ENCODE data around the gene RPL11.

DNA sequence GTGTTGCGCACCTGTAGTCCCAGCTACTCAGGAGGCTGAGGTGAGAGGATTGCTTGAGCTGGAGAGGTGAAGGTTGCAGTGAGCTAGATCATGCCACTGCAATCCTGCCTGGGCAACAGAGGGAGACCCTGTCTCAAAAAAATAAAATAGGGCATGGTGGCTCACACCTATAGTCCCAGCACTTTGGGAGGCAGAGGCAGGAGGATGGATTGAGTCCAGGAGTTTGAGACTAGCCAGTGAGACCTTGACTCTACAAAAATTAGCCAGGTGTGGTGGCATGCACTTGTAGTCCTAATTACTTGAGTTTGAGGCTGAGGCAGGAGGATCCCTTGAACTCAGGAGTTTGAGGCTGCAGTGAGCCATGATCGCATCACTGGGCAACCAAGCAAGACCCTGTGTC is 9.7 kb downstream of the RPL11 start:
- TF ChIP-seq, protein P1, sequence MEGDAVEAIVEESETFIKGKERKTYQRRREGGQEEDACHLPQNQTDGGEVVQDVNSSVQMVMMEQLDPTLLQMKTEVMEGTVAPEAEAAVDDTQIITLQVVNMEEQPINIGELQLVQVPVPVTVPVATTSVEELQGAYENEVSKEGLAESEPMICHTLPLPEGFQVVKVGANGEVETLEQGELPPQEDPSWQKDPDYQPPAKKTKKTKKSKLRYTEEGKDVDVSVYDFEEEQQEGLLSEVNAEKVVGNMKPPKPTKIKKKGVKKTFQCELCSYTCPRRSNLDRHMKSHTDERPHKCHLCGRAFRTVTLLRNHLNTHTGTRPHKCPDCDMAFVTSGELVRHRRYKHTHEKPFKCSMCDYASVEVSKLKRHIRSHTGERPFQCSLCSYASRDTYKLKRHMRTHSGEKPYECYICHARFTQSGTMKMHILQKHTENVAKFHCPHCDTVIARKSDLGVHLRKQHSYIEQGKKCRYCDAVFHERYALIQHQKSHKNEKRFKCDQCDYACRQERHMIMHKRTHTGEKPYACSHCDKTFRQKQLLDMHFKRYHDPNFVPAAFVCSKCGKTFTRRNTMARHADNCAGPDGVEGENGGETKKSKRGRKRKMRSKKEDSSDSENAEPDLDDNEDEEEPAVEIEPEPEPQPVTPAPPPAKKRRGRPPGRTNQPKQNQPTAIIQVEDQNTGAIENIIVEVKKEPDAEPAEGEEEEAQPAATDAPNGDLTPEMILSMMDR (IDR thresholded peaks at IDR 0.05) = no peak
- TF ChIP-seq POLR2AphosphoS5 (IDR thresholded peaks at IDR 0.05; ENCODE audit: low read depth, low read length) (no peak), SIN3A (IDR thresholded peaks at IDR 0.05; ENCODE audit: borderline replicate concordance, insufficient read depth, low read depth, low read length) (no peak)
- TF ChIP-seq, protein P2, sequence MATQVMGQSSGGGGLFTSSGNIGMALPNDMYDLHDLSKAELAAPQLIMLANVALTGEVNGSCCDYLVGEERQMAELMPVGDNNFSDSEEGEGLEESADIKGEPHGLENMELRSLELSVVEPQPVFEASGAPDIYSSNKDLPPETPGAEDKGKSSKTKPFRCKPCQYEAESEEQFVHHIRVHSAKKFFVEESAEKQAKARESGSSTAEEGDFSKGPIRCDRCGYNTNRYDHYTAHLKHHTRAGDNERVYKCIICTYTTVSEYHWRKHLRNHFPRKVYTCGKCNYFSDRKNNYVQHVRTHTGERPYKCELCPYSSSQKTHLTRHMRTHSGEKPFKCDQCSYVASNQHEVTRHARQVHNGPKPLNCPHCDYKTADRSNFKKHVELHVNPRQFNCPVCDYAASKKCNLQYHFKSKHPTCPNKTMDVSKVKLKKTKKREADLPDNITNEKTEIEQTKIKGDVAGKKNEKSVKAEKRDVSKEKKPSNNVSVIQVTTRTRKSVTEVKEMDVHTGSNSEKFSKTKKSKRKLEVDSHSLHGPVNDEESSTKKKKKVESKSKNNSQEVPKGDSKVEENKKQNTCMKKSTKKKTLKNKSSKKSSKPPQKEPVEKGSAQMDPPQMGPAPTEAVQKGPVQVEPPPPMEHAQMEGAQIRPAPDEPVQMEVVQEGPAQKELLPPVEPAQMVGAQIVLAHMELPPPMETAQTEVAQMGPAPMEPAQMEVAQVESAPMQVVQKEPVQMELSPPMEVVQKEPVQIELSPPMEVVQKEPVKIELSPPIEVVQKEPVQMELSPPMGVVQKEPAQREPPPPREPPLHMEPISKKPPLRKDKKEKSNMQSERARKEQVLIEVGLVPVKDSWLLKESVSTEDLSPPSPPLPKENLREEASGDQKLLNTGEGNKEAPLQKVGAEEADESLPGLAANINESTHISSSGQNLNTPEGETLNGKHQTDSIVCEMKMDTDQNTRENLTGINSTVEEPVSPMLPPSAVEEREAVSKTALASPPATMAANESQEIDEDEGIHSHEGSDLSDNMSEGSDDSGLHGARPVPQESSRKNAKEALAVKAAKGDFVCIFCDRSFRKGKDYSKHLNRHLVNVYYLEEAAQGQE (IDR thresholded peaks at IDR 0.05; ENCODE audit: insufficient read depth in 1 of 2, low read depth in 2 of 2, low read length in 1 of 2) = no peak
